AG09319 (cell line): ENCODE data around the gene APOA1.
A peak's percentile ranks its signal among the peaks of the same experiment; 100 is the strongest.

Experiments
- DNase-seq: peaks from one replicate; pipeline ENCODE4 v3.0.0-alpha.2; 2010; ENCODE audit warnings: low read depth; ENCODE audit errors: extremely low read depth
- TF ChIP-seq, protein P1 (sequence below): IDR thresholded peaks from 2 replicates; pipeline ENCODE4 v1.5.1; 2011; ENCODE audit warnings: low read depth, mild to moderate bottlenecking, inconsistent platforms, low read length, moderate library complexity

Gene APOA1

DNA sequence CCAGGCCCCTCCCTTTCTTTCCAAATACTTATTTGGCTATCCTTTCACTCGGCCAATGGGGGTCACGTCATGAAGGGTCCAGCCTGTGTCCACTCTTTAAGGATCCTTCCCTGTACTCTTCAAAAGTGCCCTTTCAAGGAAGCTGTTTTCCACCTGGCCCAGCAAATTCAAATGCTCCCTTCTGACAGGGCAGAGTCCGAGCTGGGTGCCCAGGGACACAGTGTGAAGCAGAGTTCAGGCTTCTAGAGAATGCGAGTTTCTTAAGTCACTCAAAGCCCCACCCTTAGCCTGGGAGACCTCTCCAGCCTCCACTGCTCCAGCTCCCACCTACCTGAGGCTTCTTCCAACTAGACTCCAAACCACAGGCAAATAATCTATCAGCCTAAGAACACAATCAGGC is 5.5 kb upstream of the APOA1 start:
- TF ChIP-seq, protein P1, sequence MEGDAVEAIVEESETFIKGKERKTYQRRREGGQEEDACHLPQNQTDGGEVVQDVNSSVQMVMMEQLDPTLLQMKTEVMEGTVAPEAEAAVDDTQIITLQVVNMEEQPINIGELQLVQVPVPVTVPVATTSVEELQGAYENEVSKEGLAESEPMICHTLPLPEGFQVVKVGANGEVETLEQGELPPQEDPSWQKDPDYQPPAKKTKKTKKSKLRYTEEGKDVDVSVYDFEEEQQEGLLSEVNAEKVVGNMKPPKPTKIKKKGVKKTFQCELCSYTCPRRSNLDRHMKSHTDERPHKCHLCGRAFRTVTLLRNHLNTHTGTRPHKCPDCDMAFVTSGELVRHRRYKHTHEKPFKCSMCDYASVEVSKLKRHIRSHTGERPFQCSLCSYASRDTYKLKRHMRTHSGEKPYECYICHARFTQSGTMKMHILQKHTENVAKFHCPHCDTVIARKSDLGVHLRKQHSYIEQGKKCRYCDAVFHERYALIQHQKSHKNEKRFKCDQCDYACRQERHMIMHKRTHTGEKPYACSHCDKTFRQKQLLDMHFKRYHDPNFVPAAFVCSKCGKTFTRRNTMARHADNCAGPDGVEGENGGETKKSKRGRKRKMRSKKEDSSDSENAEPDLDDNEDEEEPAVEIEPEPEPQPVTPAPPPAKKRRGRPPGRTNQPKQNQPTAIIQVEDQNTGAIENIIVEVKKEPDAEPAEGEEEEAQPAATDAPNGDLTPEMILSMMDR, result no peak
- no peak for DNase-seq

DNA sequence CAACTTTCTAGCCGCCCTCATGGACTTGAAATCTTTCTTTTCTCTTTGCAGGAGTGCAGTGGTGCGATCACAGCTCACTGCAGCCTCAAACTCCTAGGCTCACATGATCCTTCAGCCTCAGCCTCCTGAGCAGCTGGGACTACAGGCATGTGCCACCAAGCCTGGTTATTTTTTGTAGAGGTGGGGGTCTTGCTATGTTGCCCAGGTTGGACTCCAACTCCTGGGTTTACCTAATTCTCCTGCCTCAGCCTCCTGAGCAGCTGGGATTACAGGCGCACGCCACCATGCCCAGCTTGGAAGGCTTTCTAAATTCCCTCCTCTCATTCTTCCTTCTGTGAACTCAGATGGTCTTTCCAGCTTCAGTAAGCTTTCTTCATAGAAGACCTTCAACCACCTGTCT is 4.7 kb upstream of the APOA1 start:
- no peak for DNase-seq
- TF ChIP-seq, protein P1, result no peak

DNA sequence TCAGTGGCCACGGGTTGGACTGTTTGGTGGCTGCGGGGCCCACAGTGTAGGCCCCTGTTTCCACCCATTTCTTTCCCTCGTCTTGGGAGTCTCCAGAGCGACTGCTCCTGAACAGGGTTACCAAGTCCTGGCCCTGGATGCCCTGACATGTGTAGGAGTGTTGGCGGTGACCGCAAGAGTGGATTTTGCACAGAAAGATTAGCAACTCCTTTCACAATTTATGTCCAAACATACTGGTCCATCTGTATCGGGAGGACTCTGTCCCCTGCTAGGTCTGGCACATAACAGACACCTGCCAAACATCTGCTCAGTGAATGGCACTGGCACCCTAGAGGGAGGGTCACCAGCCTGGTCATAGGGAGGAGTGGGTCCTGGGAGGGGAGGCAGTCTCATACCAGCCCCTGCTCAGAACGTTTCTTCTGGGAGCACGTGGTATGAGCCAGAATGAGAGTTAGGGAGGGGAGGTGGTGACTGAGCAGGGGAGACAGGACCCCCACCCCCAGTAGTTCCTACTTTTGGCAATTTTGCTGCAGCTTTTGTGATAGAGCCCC is 3.4 kb upstream of the APOA1 start:
- DNase-seq, result no peak
- TF ChIP-seq, protein P1, result no peak

DNA sequence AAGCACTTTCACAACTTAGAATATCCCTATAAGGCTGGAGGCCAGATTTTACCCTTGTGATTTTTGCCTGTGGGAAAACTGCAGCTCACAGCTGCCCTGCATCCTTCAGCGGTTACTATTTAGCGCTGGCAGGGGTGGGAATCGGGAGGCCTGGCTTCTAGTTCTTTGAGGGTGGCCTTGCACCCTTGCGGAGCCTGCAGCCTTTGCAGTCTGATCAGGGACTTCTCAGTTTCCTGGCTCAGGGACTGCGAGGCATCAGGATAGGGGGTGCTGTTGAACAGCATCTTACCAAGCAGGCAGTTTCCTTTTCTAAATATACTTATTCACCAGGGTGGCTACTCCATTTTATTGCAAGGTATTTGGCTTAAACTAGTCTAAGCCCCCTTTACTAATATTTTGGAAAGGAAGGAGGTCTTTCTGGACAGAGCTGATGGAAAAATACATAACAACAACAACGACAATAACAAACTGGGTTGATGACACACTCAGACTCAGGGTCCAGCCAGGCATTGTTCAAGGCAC is 2.9 kb upstream of the APOA1 start:
- no peak for DNase-seq
- TF ChIP-seq, protein P1, result peak; percentile 14

DNA sequence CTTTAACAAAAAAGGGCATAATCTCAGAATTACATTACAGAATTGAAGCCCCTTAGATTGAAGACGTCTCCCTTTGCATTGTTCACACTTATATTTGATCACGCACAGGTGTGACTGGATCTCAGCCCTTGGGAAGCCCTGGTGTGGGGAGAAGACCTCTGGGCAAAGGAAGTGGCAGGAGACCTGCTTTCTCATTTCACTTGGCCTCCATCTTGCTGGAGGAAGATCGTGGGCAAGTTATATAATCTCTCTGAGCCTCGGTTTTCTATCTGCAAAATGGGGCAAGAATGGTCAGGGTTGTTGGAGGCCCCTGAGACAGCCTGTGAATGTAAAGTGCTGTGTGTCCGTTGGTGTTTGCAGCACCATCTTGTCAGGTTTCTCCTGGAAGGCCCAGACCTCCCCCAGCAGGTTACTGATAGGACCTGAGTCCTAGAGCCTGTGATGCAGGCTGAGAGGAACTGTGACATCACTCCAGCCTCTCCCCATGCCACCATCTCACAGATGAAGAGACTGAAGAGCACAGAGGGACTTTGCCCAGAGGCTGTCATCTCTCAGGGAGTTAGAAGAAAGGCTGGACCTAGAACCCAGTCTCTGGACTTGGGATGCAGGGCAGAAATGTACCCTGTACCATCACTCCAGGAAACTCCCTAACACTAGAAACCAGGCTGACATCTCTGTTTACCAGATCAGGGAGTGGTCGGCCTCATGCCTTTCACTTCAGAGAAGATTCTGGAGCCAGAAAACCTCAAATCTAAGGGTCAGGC is 1.1 kb upstream of the APOA1 start:
- no peak for DNase-seq
- TF ChIP-seq, protein P1, result no peak

DNA sequence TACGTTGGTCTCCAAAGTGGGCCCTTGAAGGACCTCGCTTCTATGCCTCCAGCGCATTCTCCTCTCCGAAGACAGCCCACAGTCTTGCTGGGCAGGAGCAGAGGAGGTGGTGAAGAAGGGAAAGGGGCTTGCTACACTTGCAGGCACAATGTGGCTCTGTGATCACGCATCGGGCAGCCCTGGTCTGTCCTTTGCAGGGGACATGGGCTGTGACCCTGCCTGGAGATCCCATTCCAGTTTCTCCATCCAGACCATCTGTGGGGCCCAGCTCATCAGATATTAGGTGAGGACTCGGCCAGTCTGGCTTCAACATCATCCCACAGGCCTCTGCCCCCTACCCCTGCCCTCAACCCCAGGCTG is 810 bp downstream of the APOA1 start:
- no peak for DNase-seq
- TF ChIP-seq, protein P1, result no peak
